GM12878 (cell line): Measurements from ENCODE around the gene ERC1. TPM values are rescaled to one million over a fixed set of nuclear protein-coding genes. Genes with fewer than 3 reads are reported as not detected.

Experiments
- ATAC-seq: fragments of 200-7000 bp; cut with Tn5 transposase; 3 replicates; pipeline ENCODE4 v1.9.1; 2020; ENCODE audit warnings: mild to moderate bottlenecking, moderate library complexity
- BruUV-seq: library from RNA; stranded (reverse); fragments of 400-500 nt; replicated peaks from 2 replicates; lab custom pipeline; 2021; lab: Mats Ljungman, UMichigan
- CTCF ChIA-PET: fragments of 300-600 bp; sonication (Branson Sonifier 250); formaldehyde crosslinking; extraction: SDS; loops from one replicate; lab custom pipeline; 2021; ENCODE audit warnings: inconsistent platforms; lab: Yijun Ruan, JAX
- POLR2A ChIA-PET: fragments of 350-600 bp; formaldehyde crosslinking; extraction: SDS; loops from one replicate; lab custom pipeline; 2021; ENCODE audit warnings: inconsistent platforms; lab: Charles Lee
- RAD21 ChIA-PET: fragments of 300-600 bp; sonication (Branson Sonifier 250); formaldehyde crosslinking; loops from one replicate; lab custom pipeline; 2023; ENCODE audit warnings: antibody characterized with exemption; ENCODE audit not compliant: unreplicated experiment; lab: Charles Lee
- SMC1A ChIA-PET: fragments of 300-600 bp; sonication (Branson Sonifier 250); formaldehyde crosslinking; loops from one replicate; lab custom pipeline; 2023; ENCODE audit not compliant: unreplicated experiment, uncharacterized antibody; lab: Charles Lee
- DNase-seq: peaks from one replicate; pipeline ENCODE4 v3.0.0-alpha.2; 2011; ENCODE audit warnings: low read depth, low spot score
- FAIRE-seq: peaks from 3 replicates; lab custom pipeline; 2011; peaks lifted over from hg19 to GRCh38; lab: Jason Lieb, UNC
- H2AFZ ChIP-seq: 2 replicates; pipeline ENCODE4 v1.6.0; 2011; ENCODE audit warnings: low read depth, low read length, control low read depth; ENCODE audit not compliant: control insufficient read depth
- H3K27ac ChIP-seq: 2 replicates; pipeline ENCODE4 v1.5.1; 2011; ENCODE audit warnings: control low read depth; ENCODE audit not compliant: control insufficient read depth, insufficient read depth
- H3K27me3 ChIP-seq, 2 experiments: replicated peaks in 1 of 2; 2 replicates each; pipeline versions ENCODE4 v1.6.0 to v1.6.1; 2011; ENCODE audit warnings: low read length in 1 of 2; ENCODE audit not compliant: control insufficient read depth in 2 of 2, insufficient read depth in 2 of 2
- H3K36me3 ChIP-seq, 2 experiments: 2 replicates each; pipeline ENCODE4 v1.5.1; 2011; ENCODE audit warnings: low read length in 1 of 2; ENCODE audit not compliant: control insufficient read depth in 2 of 2, insufficient read depth in 2 of 2
- H3K4me1 ChIP-seq: 2 replicates; pipeline ENCODE4 v1.6.1; 2011; ENCODE audit warnings: mild to moderate bottlenecking, low read length, moderate library complexity, mixed read lengths; ENCODE audit not compliant: control insufficient read depth, insufficient read depth
- H3K4me2 ChIP-seq: 2 replicates; pipeline ENCODE4 v1.6.0; 2011; ENCODE audit warnings: control low read depth; ENCODE audit not compliant: control insufficient read depth, insufficient read depth
- H3K4me3 ChIP-seq: fragments of 200-600 bp; sonication (generic); 2 replicates; pipeline ENCODE4 v1.5.1; 2016
- H3K79me2 ChIP-seq: 2 replicates; pipeline ENCODE4 v1.6.0; 2011; ENCODE audit warnings: low read length; ENCODE audit not compliant: control insufficient read depth, insufficient read depth
- H3K9ac ChIP-seq: 2 replicates; pipeline ENCODE4 v1.8.0; 2011; ENCODE audit warnings: low read length, control low read depth, mixed read lengths; ENCODE audit not compliant: control insufficient read depth, insufficient read depth
- H3K9me3 ChIP-seq: replicated peaks from 3 replicates; pipeline ENCODE4 v1.5.1; 2011; ENCODE audit warnings: mild to moderate bottlenecking, low read length; ENCODE audit not compliant: control insufficient read depth, insufficient read depth
- H4K20me1 ChIP-seq: 2 replicates; pipeline ENCODE4 v1.6.0; 2011; ENCODE audit not compliant: control insufficient read depth, insufficient read depth
- NFXL1 ChIP-seq: fragments of 450-650 bp; IDR thresholded peaks from 2 replicates; pipeline ENCODE4 v1.6.1; 2017; ENCODE audit warnings: antibody characterized with exemption, mild to moderate bottlenecking, borderline replicate concordance
- POLR2AphosphoS2 ChIP-seq: IDR thresholded peaks from 2 replicates; pipeline ENCODE4 v1.6.1; 2011; ENCODE audit warnings: low read depth, mild to moderate bottlenecking, low read length, improper control_type of control experiment, moderate library complexity
- ZSCAN29 ChIP-seq: fragments of 450-650 bp; IDR thresholded peaks from 2 replicates; pipeline ENCODE4 v1.6.1; 2017; ENCODE audit warnings: mild to moderate bottlenecking, moderate library complexity
- WGBS: methylation state at CpG from one replicate; pipeline ENCODE4 v1.1.6; 2016; ENCODE audit warnings: low lambda C conversion rate; ENCODE audit not compliant: insufficient replicate concordance, insufficient coverage; ENCODE audit errors: missing lambda C conversion rate; 5-methylcytosine and 5-hydroxymethylcytosine counted together
- in situ Hi-C: fragments of 300-500 bp; cut with MboI; formaldehyde crosslinking; loops from 9 replicates; pipeline ENCODE4 v1.14.3; 2018; ENCODE audit warnings: mixed read lengths
- intact Hi-C: fragments of 100-400 bp; cut with micrococcal nuclease; formaldehyde crosslinking; loops from one replicate; pipeline ENCODE4 v1.14.2; 2022; ENCODE audit not compliant: unreplicated experiment
- polyA plus RNA-seq, 11 experiments: library from polyadenylated mRNA; depleted of rRNA in 4 of 11; unstranded in 6 of 11; stranded (reverse) in 5 of 11; fragments of >200 nt; fragmentation: Nextera tagmentation in 4 of 11; fragmentation: Illumina TruSeq in 1 of 11; extraction: Ambion mirVana in 4 of 11; extraction: Trizol in 1 of 11; gene quantifications; 1 replicate in 1 of 11; 2 replicates in 10 of 11; pipeline versions ENCODE4 v1.2.1 to v1.2.3, GENCODE V29; 2011 to 2016; ENCODE audit warnings: inconsistent platforms in 2 of 11, missing spikeins in 2 of 11, low read depth in 1 of 11
- total RNA-seq, 4 experiments: library from RNA; depleted of rRNA in 3 of 4; stranded (reverse); fragments of >200 nt in 3 of 4; fragmentation: Illumina TruSeq in 1 of 4; extraction: Trizol in 1 of 4; gene quantifications; 2 replicates each; pipeline versions ENCODE4 v1.2.1 to v1.2.3, GENCODE V29; 2013 to 2021
- TF ChIP-seq, protein P1 (sequence below): IDR thresholded peaks from 2 replicates; pipeline ENCODE4 v1.6.1; 2012; ENCODE audit warnings: improper control_type of control experiment, low read depth, low read length; ENCODE audit not compliant: insufficient replicate concordance
- TF ChIP-seq, protein P2 (sequence below): IDR thresholded peaks from 2 replicates; pipeline ENCODE4 v1.6.1; 2012; ENCODE audit warnings: mild to moderate bottlenecking, low read depth, low read length

ERC1 gene
- total and polyA plus RNA-seq, 10 of the 15 experiments (the other 5 are each of a cell fraction or from before 2014, with no cell fraction given), result 0.75 to 8.0 (median 5.0) TPM

DNA sequence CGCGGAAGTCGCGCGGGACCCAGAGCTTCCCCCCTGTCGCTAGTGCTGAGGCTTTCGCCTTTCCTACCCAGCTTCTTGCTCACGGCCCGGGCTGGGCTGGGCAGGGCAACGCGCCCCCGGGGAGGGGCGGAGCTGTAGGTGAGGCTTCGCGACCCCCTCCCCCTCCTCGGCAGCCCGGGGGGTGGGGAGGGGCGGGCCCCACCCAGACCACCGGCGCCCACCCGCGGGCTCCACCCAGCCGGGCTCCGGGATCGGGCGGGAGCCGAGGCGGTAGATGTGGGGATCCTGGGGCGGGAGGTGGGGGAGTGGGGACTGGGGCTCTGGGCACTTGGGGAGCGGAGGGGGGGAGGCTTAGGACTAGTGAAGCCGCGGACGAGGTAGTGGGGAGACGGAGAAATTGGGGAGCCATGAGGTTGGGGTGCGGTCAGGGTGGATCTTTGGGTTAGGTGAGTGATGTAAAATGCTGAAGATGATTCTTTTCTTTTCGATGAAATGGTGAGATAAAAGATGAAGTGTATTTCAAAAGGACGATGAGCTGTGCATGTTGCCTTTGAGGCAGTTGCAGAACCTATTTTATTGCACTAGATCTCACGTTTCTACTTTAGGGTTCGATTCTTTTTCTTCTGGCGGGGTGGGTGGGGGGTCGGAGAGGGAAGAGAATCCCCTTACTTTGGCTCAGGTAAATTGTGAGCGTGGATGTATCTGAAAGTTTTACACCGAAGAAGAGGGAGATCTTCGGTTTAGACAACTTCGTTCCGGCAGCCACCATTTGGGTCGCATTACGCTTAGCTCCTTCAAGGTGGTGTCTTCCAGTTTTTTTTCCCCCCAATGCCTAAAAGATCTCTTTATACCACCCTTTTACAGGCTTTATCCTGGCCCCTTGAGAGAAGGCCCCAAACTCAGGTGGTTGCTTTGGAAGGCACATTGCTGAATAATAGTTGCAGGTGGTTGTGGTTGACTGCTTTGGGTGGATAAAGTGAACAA is 619 bp downstream of the ERC1 start:
- Histone ChIP-seq H2AFZ (peak overlapping the region; percentile 75), H3K4me1 (no peaks in the 10 kb centered on the region; the same call in 1 of the 2 replicates), H3K4me3 (peak overlapping the region; percentile 87), H3K36me3 (no peaks in the 10 kb centered on the region), H4K20me1 (no peaks in the 10 kb centered on the region), H3K9ac (no peak overlapping the region), H3K27me3 (peaks cover 1 to 13% of the 10 kb centered on the region in 2 experiments; a peak in 1 of 4 replicates), H3K9me3 (no peaks in the 10 kb centered on the region), H3K79me2 (no peaks in the 10 kb centered on the region), H3K27ac (no peak overlapping the region), H3K4me2 (peak overlapping the region; percentile 88)
- SMC1A ChIA-PET, result interaction anchor here (0.8 kb wide), 1 partner anchor 86 kb away, joined by 3 read pairs; no protein-coding TSS in a partner anchor
- BruUV-seq, result TSS peak; percentile 77
- WGBS, result 32% methylated on average over 14 of the region's 48 CpGs
- POLR2A ChIA-PET, result interaction anchor here (1.4 kb wide), 1 partner anchor 90 kb away, joined by 4 read pairs; no protein-coding TSS in a partner anchor
- intact Hi-C loops (loop anchor here (2.0 kb wide), 1 partner anchor 33 kb away; no protein-coding TSS in a partner anchor), in situ Hi-C loops (no loop called here)
- RAD21 ChIA-PET, result interaction anchor here (0.6 to 1.7 kb wide), 3 partner anchors 40 to 90 kb away, joined by 3 to 4 read pairs (median 4); partner anchors contain the start of gene RAD52
- CTCF ChIA-PET, result interaction anchor here (0.9 to 1.5 kb wide), 4 partner anchors 9 to 126 kb away, joined by 3 to 7 read pairs (median 4); no protein-coding TSS in a partner anchor
- TF ChIP-seq ZSCAN29 (no peak), NFXL1 (no peak), POLR2AphosphoS2 (no peak)
- TF ChIP-seq, protein P1, sequence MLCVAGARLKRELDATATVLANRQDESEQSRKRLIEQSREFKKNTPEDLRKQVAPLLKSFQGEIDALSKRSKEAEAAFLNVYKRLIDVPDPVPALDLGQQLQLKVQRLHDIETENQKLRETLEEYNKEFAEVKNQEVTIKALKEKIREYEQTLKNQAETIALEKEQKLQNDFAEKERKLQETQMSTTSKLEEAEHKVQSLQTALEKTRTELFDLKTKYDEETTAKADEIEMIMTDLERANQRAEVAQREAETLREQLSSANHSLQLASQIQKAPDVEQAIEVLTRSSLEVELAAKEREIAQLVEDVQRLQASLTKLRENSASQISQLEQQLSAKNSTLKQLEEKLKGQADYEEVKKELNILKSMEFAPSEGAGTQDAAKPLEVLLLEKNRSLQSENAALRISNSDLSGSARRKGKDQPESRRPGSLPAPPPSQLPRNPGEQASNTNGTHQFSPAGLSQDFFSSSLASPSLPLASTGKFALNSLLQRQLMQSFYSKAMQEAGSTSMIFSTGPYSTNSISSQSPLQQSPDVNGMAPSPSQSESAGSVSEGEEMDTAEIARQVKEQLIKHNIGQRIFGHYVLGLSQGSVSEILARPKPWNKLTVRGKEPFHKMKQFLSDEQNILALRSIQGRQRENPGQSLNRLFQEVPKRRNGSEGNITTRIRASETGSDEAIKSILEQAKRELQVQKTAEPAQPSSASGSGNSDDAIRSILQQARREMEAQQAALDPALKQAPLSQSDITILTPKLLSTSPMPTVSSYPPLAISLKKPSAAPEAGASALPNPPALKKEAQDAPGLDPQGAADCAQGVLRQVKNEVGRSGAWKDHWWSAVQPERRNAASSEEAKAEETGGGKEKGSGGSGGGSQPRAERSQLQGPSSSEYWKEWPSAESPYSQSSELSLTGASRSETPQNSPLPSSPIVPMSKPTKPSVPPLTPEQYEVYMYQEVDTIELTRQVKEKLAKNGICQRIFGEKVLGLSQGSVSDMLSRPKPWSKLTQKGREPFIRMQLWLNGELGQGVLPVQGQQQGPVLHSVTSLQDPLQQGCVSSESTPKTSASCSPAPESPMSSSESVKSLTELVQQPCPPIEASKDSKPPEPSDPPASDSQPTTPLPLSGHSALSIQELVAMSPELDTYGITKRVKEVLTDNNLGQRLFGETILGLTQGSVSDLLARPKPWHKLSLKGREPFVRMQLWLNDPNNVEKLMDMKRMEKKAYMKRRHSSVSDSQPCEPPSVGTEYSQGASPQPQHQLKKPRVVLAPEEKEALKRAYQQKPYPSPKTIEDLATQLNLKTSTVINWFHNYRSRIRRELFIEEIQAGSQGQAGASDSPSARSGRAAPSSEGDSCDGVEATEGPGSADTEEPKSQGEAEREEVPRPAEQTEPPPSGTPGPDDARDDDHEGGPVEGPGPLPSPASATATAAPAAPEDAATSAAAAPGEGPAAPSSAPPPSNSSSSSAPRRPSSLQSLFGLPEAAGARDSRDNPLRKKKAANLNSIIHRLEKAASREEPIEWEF, result no peak
- TF ChIP-seq, protein P2, sequence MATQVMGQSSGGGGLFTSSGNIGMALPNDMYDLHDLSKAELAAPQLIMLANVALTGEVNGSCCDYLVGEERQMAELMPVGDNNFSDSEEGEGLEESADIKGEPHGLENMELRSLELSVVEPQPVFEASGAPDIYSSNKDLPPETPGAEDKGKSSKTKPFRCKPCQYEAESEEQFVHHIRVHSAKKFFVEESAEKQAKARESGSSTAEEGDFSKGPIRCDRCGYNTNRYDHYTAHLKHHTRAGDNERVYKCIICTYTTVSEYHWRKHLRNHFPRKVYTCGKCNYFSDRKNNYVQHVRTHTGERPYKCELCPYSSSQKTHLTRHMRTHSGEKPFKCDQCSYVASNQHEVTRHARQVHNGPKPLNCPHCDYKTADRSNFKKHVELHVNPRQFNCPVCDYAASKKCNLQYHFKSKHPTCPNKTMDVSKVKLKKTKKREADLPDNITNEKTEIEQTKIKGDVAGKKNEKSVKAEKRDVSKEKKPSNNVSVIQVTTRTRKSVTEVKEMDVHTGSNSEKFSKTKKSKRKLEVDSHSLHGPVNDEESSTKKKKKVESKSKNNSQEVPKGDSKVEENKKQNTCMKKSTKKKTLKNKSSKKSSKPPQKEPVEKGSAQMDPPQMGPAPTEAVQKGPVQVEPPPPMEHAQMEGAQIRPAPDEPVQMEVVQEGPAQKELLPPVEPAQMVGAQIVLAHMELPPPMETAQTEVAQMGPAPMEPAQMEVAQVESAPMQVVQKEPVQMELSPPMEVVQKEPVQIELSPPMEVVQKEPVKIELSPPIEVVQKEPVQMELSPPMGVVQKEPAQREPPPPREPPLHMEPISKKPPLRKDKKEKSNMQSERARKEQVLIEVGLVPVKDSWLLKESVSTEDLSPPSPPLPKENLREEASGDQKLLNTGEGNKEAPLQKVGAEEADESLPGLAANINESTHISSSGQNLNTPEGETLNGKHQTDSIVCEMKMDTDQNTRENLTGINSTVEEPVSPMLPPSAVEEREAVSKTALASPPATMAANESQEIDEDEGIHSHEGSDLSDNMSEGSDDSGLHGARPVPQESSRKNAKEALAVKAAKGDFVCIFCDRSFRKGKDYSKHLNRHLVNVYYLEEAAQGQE, result no peak
- FAIRE-seq (no peak), ATAC-seq (peak; percentile 67), DNase-seq (no peak)
